A673 (cell line): ENCODE measurements around the gene CD226. TPM values are rescaled to one million over a fixed set of nuclear protein-coding genes. Genes with fewer than 3 reads are reported as not detected.
"Not testable (repeated sequence)": the region's sequence is repeated elsewhere in the genome, so short reads cannot be mapped to it uniquely, and the experiment has no call there.

ENCODE experiments used
- BruUV-seq: library from RNA; stranded (reverse); fragments of 400-500 nt; replicated peaks from 2 replicates; lab custom pipeline; 2021; lab: Mats Ljungman, UMichigan
- CTCF ChIA-PET: fragments of 300-600 bp; sonication (Branson Sonifier 250); formaldehyde crosslinking; loops from one replicate; lab custom pipeline; 2022; ENCODE audit warnings: antibody characterized with exemption; lab: Charles Lee
- POLR2A ChIA-PET: fragments of 300-600 bp; sonication (Branson Sonifier 250); formaldehyde crosslinking; loops from one replicate; lab custom pipeline; 2022; ENCODE audit warnings: antibody characterized with exemption; ENCODE audit not compliant: low non-redundant PET; lab: Charles Lee
- DNase-seq: peaks from one replicate; pipeline ENCODE4 v3.0.0-alpha.2; 2015; ENCODE audit warnings: low spot score
- H3K27ac ChIP-seq: fragments of 200-600 bp; sonication (generic); 2 replicates; pipeline ENCODE4 v1.5.1; 2016; ENCODE audit warnings: mixed run types, low read depth, mild to moderate bottlenecking, mixed read lengths, antibody characterized with exemption, low read length; ENCODE audit not compliant: poor library complexity, severe bottlenecking
- H3K27me3 ChIP-seq: fragments of 200-600 bp; sonication (generic); replicated peaks from 2 replicates; pipeline ENCODE4 v1.6.1; 2017; ENCODE audit warnings: mixed run types, low read depth, mild to moderate bottlenecking, mixed read lengths, antibody characterized with exemption, low read length; ENCODE audit not compliant: insufficient read depth, poor library complexity
- H3K36me3 ChIP-seq: fragments of 200-600 bp; sonication (generic); 2 replicates; pipeline ENCODE4 v1.6.1; 2016; ENCODE audit warnings: mixed run types, mild to moderate bottlenecking, mixed read lengths, antibody characterized with exemption, low read length; ENCODE audit not compliant: insufficient read depth, poor library complexity, severe bottlenecking
- H3K4me1 ChIP-seq: fragments of 200-600 bp; sonication (generic); 2 replicates; pipeline ENCODE4 v1.6.1; 2017; ENCODE audit warnings: mixed run types, mild to moderate bottlenecking, mixed read lengths, antibody characterized with exemption, low read length; ENCODE audit not compliant: insufficient read depth, poor library complexity, severe bottlenecking
- H3K4me3 ChIP-seq: fragments of 200-600 bp; sonication (generic); 2 replicates; pipeline ENCODE4 v1.5.1; 2016; ENCODE audit warnings: low read depth, mixed run types, mild to moderate bottlenecking, mixed read lengths, low read length; ENCODE audit not compliant: poor library complexity, severe bottlenecking
- H3K9me3 ChIP-seq: fragments of 200-600 bp; sonication (generic); 2 replicates; pipeline ENCODE4 v1.6.1; 2016; ENCODE audit warnings: mixed run types, low read depth, mild to moderate bottlenecking, mixed read lengths, antibody characterized with exemption, low read length; ENCODE audit not compliant: poor library complexity, severe bottlenecking
- CTCF ChIP-seq: fragments of 300-800, 200-600 bp; sonication (generic); conservative IDR thresholded peaks from 2 replicates; pipeline ENCODE4 v1.5.1; 2017; ENCODE audit warnings: low read depth, mild to moderate bottlenecking, antibody characterized with exemption, low read length, moderate library complexity, mixed read lengths
- EZH2 ChIP-seq: fragments of 200-600 bp; sonication (generic); IDR thresholded peaks from 2 replicates; pipeline ENCODE4 v1.6.1; 2017; ENCODE audit warnings: borderline replicate concordance, low read depth, mild to moderate bottlenecking, mixed read lengths, antibody characterized with exemption, low read length; ENCODE audit not compliant: poor library complexity, severe bottlenecking
- intact Hi-C: fragments of 100-400 bp; cut with micrococcal nuclease; formaldehyde crosslinking; loops from one replicate; pipeline ENCODE4 v1.10.0; 2022; ENCODE audit not compliant: unreplicated experiment
- total RNA-seq: library from RNA; stranded (reverse); gene quantifications from 2 replicates; pipeline ENCODE4 v1.2.3, GENCODE V29; 2021

The CD226 gene
- total RNA-seq, 1 experiment from 2014 or later = 0.71 TPM

- Histone ChIP-seq H3K4me1 (no peaks in the 10 kb centered on the region), H3K4me3 (no peak overlapping the region), H3K27me3 (no peaks in the 10 kb centered on the region), H3K27ac (no peak overlapping the region), H3K9me3 (no peaks in the 10 kb centered on the region), H3K36me3 (no peaks in the 10 kb centered on the region)
- BruUV-seq = no TSS peak
- ChIA-PET CTCF (no interaction called here), POLR2A (no interaction called here)
- intact Hi-C loops = no loop called here
- TF ChIP-seq CTCF (no peak), EZH2 (no peak)
- DNase-seq = no peak
Measured at GRCh38 chr18:69865776-69866175, 81.9 kb downstream of the CD226 start.

- H3K4me1 ChIP-seq, POLR2A ChIA-PET, BruUV-seq, H3K27ac ChIP-seq, H3K27me3 ChIP-seq, CTCF ChIA-PET, intact Hi-C loops, H3K36me3 ChIP-seq, H3K4me3 ChIP-seq, H3K9me3 ChIP-seq, DNase-seq: not testable (repeated sequence)
Measured at GRCh38 chr18:69864802-69865201, 82.9 kb downstream of the CD226 start.

- no peak for DNase-seq
- H3K36me3 ChIP-seq = no peaks in the 10 kb centered on the region
- ChIA-PET POLR2A (no interaction called here), CTCF (no interaction called here)
- intact Hi-C loops = no loop called here
- H3K4me1 ChIP-seq = no peaks in the 10 kb centered on the region
- TF ChIP-seq CTCF = no peak
- no peak for TF ChIP-seq EZH2
- H3K27ac ChIP-seq = no peak overlapping the region
- no peaks in the 10 kb centered on the region for H3K9me3 ChIP-seq
- H3K4me3 ChIP-seq = no peak overlapping the region
- H3K27me3 ChIP-seq = no peaks in the 10 kb centered on the region
- BruUV-seq = no TSS peak
Measured at GRCh38 chr18:69858897-69859296, 88.8 kb downstream of the CD226 start.

GRCh38 chr18:69854455-69854854, 93.2 kb downstream of the CD226 start:
- Histone ChIP-seq H3K27ac (no peak overlapping the region), H3K9me3 (no peaks in the 10 kb centered on the region), H3K36me3 (no peaks in the 10 kb centered on the region), H3K4me3 (no peak overlapping the region), H3K27me3 (no peaks in the 10 kb centered on the region), H3K4me1 (no peaks in the 10 kb centered on the region)
- TF ChIP-seq CTCF = no peak
- TF ChIP-seq EZH2 = no peak
- intact Hi-C loops = no loop called here
- DNase-seq = no peak
- ChIA-PET CTCF (no interaction called here), POLR2A (no interaction called here)
- BruUV-seq = no TSS peak
